Fibroblast of the conjunctiva (primary cell): ENCODE data around the gene ANXA6.

ENCODE experiments used
- DNase-seq: peaks from one replicate; pipeline ENCODE4 v3.0.0-alpha.2; 2010; ENCODE audit warnings: low read depth

Gene ANXA6

DNA sequence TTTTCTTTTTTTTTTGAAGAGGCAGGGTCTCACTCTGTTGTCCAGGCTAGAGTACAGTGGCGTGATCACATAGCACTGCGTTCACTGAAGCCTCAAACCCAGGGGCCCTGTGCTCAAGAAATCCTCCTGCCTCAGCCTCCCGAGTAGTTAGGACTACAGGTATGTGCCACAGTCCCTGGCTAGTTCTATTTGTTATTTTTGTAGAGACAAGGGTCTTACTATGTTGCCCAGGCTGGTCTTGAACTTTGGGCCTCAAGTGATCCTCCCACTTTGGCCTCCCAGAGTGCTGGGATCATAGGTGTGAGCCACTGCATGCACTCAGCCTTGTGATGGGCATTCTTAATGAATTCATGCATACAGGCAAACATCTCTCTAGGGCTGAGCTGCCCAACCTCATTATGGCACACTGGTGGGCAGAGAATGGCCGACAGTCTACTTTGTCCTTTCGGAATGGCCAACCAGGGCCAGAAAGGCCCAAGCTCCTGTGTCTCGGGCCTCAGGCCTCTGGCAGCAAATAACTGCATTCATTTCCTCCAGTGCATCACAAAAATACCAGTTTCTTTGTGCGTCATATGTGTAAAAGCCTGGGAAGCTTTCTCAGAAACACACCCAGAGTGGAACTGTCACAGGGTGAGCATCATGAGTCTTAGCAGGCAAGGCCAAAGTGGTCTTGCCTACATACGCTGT lies 27.2 kb downstream of the ANXA6 start:
- no peak for DNase-seq

DNA sequence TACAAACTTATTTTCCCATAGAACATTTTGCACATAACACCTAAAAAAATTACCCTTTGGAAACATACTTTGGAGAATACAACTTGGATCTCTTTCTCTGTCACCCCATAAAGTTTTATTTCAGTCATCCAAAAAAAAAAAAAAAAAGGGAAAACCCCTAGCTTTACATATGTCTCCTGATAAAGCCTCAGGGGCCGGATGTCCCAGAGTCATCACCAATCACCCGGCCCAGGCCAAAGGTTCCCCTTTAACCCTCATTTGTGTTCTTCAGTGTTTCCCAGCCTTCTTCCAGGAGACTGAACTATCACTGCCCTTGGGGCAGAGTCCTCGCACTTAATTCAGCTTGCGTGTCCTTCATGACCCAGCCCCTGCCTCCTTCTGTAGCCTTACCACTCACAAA lies 28.8 kb downstream of the ANXA6 start:
- no peak for DNase-seq

GRCh38 chr5:151127926-151128325 lies 29.7 kb downstream of the ANXA6 start:
- DNase-seq: no peak

- DNase-seq: peak; percentile 60
Measured at GRCh38 chr5:151126199-151126645, 31.4 kb downstream of the ANXA6 start.

DNA sequence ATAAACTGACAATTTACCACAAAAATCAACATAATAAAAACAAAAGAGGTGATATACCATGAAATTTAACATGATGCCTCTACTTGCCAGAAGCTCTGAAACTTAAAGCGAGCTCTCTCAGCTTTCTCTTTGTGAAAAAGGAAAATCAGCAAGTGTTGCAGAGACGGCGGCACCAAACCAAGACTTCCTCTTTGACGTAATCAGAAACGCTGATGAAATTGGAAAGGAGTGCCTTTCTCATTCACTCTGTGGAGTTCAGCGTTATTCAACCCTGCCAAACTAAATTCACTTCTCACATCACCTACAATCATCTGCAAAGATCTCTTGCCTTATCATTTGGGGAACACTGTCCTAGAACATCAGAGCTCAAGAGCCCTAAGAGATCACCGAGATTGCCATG lies 32.2 kb downstream of the ANXA6 start:
- DNase-seq: no peak

- no peak for DNase-seq
Measured at GRCh38 chr5:151123897-151124751, 33.5 kb downstream of the ANXA6 start.

DNA sequence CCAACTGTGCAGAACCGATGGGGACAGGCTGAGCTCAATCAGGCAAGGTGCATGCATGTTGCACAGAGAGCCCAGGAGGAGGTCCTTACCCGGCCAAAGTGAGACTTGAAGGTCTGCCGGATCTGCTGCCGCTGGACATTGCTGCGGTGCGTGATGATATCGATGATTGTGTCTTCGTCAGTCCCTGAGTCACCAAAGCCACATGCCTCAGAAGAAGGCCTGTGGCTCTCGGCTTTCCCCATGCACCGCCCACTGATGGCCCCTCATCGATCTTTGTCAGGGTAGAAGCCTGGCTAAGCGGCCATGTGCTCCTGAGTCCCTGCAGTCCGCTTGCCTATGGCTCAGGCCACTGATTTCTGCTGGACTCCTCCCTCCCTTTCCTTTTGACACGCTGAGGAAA lies 34.8 kb downstream of the ANXA6 start:
- DNase-seq: no peak

DNA sequence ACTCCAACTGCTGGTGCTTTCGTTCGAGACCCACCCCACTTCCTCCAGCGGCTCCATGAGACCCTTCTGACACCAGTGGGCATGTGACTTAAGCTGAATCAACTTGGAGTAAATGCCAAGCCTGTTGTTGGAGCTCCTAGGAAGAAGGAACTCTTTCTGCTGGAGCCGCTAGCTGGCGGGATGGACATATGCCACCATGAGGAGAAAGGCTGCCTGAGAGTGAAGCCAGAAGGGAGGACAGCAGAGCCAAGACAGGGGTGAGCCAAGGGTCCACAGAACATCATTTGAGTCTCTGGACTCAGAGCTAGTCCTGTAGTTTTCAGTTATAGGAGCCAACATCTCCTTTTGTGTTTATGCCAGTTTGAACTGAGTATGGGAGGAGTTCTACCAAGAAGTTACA lies 35.9 kb downstream of the ANXA6 start:
- DNase-seq: no peak

GRCh38 chr5:151121095-151121494 lies 36.5 kb downstream of the ANXA6 start:
- DNase-seq: no peak

DNA sequence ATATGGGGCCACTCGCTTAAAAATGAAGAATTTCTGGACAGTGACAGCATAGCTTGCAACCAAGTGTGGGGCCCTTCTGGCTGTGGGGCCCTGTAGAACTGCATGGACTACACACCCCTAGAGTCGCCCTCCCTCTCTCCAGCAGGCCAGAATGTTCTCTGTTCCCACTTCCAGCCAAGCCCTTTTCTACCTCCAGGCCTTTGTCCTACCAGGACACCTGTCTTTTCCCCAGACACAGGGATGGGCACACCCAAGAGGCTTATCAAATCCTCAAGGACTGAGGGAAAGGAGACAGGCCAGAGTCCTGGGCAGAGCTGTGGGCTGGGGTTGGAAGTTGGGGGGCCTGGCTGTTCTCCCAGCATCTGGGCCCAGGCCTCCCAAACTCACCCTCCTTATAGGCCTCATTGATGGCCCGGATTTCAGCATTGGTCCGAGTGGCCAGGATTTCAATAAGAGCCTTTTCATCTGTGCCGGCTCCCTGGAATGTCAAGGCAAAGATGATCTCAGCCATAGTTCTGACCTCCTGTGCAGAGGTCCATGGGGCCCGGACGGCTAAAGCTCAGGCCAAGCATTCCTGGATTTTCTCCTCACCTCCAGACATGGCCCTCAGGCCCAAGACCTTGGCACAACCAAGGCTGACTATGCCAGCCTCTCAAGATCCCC lies 38.5 kb downstream of the ANXA6 start:
- DNase-seq: no peak

DNA sequence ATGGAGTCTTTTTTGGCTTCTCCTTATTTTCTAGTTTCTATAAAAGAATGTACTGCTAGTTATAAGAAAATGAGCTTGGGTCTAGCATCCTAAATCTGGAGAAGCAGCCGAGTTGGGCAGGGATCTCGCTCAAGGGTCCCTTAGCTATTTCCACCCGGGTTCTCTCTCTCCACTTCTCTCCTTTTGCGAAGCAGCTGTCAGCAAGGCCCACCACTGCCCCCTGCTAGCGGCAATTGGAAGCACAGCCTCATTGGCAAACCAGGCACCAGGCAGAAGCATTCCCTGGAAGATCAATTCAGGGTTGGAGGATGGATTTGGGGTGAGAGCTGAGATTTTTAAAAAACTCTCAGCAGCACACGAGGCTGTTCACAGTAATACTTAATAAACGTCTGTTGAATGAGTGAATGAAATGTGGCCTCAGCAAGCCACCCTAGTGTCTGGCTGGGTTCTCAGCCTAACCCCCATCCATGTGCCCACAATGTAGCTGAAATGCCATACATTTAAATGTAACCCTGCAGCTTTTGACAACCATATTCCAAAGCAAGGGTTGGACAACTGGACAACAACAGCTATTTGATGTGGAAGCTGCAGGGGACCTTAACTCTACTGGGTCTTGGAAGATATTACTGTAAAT lies 42.2 kb downstream of the ANXA6 start:
- peak; percentile 35 for DNase-seq

- no peak for DNase-seq
Measured at GRCh38 chr5:151113651-151114050, 43.9 kb downstream of the ANXA6 start.

GRCh38 chr5:151110992-151111391 lies 46.6 kb downstream of the ANXA6 start:
- no peak for DNase-seq

- no peak for DNase-seq
Measured at GRCh38 chr5:151110122-151110681, 47.4 kb downstream of the ANXA6 start.

GRCh38 chr5:151108566-151108965 lies 49.0 kb downstream of the ANXA6 start:
- no peak for DNase-seq

- no peak for DNase-seq
Measured at GRCh38 chr5:151107738-151108520, 49.6 kb downstream of the ANXA6 start.

- DNase-seq: no peak
Measured at GRCh38 chr5:151107084-151107483, 50.5 kb downstream of the ANXA6 start.

- no peak for DNase-seq
Measured at GRCh38 chr5:151106509-151106908, 51.1 kb downstream of the ANXA6 start.

DNA sequence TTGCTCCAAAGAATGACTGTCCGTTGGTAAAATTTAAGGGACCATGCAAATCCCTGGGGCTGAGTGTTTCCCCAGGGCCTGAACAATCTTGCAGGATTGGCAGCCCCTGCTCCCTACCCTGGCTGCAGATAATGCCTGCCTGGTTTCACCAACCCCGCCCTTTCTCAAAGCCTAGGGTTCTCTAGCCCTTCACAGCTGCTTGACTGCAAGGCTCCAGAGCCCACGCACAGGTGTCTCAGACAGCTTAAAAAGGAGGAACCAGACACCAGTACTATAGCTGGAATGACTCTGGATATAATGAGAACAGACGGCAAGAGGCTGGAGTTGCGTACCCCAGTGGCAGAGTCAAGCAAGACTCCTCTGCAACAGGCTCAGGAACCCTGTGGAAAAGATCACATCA lies 51.5 kb downstream of the ANXA6 start:
- DNase-seq: no peak

- DNase-seq: no peak
Measured at GRCh38 chr5:151105561-151105960, 52.0 kb downstream of the ANXA6 start.

DNA sequence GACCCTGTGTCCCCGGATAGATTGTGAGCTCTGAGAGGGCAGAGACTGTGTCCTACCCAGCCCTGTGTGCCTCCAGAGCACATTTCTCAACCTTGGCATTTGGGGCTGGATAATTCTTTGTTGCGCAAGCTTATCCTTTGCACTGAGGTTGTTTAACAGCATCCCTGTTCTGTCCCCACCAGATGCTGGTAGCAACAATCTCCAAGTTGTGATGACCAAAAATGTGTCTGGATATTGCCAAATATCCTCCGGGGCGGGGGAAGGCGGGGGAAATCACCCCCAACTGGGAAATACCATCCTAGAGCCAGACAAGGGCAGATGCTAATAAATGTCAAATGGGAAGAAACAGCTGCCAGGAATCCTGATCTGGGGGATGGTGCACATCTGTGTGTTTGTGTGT lies 52.8 kb downstream of the ANXA6 start:
- DNase-seq: peak; percentile 94
